Activated CD4-positive, alpha-beta T cell treated with anti-CD3 and anti-CD28 coated beads, Interleukin-10, Interleukin-2, amounts not matched to agents 100 ng/mL and 50 ng/mL, durations not matched to agents 16 hours and 8 hours (primary cell): Measurements from ENCODE around the gene ASB10.

Source experiments
- DNase-seq: peaks from one replicate; pipeline ENCODE4 v3.0.0-alpha.2; 2020

The ASB10 gene

DNA sequence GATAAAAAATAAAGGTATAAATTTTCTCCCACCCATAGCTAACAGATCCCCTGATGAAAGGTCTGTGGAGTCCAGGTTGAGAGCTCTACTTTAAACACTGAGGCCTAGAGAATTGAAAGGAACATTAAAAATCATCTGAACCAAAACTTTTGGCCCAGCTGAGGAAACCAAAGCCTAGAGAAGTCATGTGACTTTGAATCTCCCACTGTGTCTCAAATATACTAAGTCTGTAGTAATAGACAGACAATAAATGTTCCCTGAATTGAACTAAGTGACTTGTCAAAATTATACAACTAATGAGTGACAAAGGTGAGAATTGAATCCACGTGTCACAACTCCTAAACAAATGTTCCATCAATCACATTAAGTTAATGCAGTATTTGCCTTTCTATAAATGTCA, 25.3 kb downstream of the ASB10 start:
- DNase-seq = no peak

DNA sequence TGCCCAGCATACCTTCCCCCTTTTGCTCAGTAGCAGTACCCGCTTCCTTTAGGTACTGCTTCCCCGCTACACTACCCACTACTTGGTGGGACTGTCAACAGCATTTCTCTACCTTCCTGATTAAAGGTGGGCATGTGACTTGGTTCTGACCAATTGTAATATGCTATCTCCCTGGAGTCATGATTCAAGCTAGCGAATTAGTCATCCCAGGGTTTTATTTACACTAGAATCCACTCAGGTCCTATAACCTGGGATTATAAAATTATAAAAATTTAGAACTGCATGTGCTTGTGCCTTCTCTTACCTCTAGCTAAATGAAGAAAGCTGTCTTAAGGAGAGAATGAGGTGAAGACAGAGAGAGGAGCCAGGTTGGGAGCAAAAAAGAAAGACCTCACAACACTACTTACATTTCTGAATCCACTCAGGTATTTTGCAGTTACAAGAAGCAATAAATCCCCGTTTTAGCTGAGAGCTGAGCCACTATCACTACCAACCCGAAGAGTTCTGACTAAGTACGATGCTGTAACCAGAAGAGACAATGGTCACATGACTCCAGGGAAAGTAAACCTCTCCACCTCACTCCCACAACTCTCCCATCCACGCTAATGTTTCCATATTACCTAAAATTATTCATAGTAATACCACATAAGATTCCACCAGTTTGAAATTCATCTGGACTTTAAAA, 29.3 kb downstream of the ASB10 start:
- DNase-seq = no peak

DNA sequence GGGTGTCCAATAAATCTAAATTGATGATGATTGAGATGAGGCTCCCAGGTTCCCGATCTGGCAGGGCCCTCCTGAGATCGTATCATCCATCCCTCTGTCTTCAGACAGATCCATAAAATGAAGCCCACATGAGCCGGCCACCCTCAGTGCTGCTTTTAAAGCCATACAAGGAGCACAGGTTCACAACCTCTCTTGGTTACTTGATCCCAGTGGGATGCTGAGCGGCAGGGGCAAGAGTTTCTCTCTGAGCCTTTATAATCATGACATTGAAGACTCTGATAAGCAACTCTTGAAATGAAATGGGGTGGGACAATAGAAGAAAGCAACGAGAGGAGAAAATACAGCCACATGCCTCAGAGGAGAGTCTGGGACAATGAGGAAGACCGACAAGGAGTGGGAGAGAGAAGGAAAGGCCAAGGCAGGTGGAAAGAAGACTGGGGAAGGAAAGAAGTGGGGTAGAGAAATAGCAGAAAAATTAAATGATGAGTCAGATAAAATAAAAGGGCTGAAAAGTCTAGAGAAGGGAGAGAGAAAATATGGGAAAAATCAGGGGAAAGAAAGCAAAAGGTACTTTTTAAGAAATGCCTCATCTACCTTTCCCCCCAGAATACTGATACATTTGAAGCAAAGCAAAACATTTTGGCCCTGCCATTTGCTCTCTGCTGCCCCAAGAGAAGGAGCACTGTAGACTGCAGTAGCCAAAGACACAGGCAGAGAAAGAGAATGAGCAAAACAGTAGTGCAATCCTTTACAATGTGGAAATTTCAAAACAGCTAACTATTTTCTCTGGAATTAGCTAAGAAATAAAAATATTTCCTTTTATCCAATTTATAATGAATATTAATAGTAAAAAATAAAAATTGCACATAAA, 34.2 kb downstream of the ASB10 start:
- no peak for DNase-seq

DNA sequence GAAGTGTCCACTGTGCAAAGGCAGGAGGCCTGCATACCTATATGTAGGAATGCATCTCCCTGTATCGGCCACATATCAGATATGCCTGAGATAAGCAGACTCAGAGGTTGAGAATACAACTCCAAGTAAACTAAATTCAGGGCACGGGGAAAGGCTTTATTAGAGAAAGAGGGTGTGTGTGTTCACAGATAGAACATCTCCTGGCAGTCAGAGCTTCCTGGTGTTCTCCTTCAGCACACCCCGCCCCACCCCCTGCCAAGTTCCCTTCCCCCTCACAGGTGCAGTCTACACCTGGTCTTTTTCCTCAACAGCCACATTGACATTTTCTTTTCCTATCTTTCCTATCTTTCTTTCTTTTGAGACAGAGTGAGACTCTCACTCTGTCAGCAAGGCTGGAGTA, 36.7 kb downstream of the ASB10 start:
- no peak for DNase-seq

DNA sequence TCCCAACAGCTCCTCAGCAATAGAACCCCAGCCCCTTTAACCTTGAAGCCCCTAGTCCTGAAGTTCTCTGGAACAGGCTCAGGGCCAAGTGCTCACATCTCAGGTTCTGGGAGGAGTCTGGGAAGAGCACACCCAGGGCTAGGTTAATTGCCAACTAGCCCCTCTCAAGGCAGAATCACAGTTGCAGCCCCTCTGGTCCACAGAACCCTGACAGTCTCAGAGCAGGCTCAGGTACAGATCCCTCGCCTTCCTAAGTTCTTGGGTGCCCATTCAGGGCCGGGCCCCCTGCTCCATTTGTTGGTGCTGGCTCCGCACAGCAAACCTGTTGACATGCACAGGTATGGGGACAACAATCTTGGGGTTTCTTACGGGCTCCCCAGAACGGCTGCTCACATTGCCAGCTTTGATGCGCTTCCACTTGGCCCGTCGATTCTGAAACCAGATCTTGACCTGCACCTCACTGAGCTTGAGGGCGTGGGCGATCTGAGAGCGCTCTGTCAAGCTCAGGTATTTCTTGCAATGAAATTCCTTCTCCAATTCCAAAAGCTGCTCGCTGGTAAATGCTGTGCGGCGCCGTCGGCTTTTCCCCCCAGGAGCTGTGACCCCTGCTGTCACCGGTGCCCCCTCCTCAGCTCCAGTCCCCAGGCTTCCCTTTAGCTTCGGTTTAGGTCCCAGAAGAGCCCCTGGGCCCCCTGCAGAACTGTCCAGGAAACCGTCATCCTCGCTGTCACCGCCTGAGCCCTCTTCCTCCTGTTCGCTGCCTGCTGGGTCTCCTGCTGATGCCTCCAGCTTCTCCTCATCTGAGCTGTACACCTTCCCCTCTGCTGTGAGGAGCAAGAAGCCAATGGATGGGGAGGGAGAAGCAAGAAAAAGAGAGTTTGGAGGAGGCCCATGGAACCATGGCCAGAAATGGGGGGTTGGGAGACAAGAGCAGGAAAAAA, 38.5 kb downstream of the ASB10 start:
- no peak for DNase-seq

DNA sequence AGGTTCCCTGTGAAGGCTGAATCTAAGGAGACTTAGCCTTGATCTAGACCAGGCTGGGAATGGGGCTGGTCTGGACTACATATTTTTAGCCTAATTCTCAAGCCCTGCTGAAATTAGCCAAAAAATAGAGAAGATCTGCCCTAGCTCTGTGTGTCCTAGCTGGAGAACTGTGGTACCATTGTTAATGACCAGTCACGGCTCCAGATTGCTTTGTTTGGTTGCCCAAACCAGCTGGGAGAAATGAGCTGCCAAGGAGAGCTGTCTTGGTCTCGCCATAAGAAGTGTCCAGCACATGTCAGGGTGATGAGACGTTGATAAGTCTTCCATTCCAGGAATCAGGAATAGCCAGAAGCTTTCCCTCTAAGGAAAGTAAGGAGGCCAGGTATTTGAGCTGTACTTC, 40.3 kb downstream of the ASB10 start:
- DNase-seq = no peak

DNA sequence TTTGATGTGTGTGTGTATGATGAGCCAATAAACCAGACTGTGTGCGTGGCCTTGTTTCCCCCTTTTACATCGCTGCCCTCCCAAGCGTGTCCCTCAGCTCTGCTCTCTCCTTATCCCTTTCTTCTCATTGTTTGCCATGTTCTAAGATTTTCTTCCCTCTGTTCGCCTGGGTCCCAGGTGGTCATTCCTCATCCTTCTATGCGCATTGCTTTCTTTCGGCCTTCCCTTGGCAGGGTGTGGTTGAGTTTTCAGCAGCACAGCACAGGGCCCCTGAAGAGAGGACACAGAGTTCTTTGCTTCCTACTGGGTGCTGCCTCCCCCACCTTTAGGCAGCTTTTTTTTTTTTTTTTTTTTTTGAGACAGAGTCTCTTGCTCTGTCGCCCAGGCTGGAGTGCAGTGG, 42.7 kb downstream of the ASB10 start:
- no peak for DNase-seq

DNA sequence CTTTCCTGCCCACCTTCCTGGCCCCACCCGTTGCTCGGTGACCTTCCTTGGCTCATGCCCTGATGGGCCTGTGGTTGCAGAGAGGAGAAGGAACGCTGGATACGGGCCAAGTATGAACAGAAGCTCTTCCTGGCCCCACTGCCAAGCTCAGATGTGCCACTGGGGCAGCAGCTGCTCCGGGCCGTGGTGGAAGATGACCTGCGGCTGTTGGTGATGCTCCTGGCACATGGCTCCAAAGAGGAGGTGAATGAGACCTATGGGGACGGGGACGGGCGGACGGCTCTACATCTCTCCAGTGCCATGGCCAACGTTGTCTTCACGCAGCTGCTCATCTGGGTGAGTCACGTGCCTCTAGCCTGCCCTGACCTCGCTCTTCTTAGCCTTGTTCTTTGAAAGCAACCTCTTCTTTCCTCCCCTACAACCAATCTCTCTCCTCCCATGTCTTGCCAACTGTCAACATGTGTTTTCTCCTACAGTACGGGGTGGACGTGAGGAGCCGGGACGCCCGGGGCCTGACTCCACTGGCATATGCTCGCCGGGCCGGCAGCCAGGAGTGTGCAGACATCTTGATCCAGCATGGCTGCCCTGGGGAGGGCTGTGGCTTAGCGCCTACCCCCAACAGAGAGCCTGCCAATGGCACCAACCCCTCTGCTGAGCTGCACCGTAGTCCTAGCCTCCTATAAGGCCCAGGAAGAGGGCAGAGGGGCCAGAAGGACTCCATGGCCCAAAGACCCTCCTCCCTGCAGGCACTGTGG, 43.6 kb downstream of the ASB10 start:
- no peak for DNase-seq

DNA sequence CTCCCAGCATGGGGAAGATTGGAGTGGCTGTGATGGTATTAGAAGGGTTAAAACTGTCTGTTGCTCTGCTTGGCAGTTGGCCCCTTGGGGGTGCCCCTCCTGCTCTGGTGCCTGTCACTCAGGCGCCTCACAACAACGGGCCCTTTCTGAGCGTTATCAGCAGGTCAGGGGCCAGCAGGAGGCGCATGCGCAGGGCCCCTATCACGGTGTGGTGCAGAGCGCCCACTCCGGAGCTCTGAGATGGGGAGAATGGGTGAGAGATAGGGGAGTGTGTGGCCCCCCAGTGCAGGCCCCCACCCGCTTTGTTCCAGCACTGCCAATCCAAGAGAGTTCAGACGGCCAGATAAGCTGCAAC, 44.4 kb downstream of the ASB10 start:
- DNase-seq = no peak

DNA sequence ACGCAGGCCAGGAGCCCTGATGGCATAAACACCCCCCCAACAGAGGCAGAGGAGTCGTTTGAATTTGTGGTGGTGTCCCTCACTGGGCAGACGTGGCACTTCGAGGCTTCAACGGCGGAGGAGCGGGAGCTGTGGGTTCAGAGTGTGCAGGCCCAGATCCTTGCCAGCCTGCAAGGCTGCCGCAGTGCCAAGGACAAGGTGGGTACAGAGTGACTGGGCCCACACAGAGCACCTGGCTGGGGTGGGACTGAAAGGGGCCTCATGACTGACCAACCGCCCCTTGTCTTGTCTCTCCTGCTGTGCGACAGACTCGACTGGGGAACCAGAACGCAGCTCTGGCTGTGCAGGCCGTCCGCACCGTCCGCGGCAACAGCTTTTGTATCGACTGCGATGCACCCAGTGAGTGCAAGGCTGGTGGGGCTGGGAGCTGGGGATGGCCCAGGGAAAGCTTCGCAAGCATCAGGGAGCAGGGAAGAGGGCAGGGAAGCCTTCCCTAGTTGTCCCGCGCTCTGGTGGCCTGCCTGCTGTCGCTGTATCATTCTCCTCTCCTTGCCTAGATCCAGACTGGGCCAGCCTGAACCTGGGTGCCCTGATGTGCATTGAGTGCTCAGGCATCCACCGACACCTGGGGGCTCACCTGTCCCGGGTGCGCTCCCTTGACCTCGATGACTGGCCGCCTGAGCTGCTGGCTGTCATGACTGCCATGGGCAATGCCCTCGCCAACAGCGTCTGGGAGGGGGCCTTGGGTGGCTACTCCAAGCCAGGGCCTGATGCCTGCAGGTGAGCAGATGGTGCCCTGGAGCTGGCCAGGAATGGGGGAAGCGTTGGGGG, 45.0 kb downstream of the ASB10 start:
- DNase-seq = no peak

DNA sequence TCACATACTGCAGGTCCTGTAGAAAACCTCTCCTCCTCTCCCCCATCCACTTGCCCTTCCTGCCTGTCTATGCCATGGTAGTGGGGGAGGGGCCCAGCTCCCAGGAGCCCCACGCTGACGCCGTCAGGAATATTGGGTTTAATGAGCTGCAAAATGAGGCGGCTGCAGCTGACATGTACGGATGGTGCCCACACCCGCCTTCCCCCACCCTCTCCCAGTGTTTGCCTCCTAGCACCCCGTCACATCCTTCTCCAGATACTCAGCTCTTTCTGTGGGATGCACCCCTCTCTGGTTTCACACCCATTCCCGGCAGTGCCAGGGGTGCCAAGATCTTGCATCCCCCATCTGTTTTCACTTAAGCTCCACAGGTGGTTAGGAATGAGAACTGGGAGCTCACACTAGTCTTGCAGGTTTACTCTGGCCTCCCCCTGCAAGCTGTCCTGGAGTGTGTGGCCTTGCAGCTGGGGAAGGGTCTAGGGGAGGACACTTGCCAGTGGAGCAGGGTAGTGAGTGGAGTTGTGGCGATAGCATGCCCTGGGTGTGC, 45.7 kb downstream of the ASB10 start:
- no peak for DNase-seq

DNA sequence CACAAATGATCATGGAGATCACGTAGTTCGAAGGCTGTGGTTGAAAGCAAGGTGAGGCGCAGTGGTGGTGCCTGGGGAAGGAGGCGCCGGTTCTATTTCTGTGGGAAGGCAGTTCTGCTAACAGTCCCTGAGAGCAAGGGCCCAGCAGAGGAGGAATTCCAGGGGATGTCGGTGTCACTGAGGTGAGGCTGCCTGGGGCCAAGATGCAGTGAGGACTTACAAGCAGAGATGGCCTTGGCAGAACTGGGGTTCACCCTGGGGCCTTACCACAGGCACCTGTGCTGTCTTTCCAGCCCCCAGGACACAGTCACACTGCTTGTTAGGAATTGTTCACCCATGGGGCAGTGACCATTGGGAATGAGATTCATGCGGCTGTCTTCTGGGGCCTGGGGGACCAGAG, 46.2 kb downstream of the ASB10 start:
- DNase-seq = no peak

DNA sequence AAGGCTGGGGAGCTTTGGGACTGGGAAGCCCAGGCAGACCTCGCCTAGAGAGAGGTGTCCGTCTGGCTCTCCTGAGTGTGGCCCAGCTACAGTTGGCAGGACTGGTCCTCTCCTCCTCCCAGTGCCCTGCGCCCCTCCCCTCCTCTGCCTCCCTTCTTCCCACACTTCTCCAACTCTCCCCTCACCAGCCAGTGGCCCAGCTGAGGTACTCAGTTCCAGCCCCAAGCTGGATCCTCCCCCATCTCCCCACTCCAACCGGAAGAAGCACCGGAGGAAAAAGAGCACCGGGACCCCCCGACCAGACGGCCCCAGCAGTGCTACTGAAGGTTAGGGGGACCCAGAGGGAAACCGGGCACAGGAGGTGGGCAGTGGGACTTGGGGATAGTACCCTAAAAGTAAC, 47.3 kb downstream of the ASB10 start:
- DNase-seq = no peak

DNA sequence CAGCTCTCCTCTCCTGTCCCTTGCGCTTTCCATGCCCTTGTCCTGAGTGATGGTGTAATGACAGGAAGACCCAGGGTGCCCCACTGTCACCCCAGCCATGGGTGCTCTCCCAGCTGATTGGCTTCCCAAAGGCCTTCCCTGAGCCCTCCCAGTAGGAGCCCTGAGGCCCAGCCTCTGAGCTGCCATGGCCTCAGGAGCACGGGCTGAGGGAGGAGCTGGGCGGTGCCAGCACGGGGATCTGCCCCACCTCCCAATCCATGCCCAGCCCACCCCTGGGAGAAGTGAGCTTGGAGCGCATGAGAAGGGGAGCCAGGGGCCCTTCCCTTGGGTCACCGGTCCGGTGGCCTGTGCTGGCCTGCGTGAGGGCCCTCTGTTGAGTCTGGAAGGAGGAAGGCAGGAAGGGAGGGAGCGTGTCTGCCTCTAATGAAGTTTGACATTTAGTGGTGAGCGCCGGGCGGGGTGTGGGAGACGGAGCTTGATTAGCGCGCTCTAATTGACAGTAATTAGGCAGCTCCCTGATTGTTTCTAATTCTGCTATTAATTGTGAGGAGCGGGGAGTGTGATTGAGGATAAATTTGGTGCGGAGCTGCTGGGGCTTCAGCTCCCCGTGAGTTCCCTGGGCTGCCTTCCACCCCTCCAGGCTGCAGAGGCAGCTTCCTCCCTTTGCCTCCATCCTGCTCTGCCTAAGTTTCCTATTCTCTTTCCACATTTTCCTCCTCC, 47.8 kb downstream of the ASB10 start:
- no peak for DNase-seq

DNA sequence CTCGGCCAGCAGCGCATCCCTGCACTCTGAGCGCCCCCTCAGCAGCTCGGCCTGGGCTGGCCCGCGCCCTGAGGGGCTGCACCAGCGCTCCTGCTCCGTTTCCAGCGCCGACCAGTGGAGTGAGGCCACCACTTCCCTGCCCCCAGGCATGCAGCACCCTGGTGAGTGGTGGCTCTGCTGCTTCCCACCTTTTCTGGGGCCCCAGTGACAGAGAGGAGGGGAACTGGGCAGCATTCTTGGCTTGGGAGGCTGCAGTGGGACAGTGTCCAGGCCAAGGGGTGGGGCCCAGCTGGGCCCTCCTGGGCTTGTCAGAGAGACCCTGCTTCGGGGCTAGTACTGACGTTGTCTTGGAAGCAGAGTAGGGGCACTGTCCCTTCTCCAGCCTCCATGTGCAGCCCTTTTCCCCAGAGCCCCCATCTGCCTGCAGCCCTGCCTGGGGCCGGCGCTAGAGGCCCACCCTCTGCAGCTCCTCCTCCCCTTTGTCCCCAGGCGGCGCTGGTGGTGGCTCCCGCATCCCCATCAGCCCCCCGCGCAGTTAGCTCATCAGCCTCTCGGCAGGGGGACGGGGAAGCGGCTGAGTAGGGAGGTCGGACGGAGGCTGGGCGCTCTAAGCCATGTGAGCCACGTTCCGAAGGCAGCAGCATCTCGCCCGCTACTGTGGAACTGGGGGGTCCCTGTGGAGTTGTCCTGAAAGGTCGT, 48.7 kb downstream of the ASB10 start:
- no peak for DNase-seq

DNA sequence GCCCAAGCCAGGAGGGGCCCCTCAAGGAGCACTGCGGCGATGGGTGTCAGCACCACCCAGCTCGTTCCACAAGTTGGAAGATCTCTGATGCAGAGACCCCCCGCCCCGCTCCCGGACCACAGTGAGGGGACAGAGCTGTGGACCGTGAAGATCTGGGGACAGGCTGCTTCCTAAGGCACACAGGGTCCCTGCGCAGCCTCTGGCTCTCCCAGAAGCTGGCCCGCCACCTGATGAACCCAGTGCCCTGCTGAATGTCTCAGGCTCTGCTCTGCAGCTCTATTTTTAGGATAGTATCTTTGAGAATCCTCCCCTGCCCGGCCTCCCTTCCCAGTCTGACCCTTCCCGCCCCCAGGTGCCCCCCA, 49.3 kb downstream of the ASB10 start:
- DNase-seq = no peak

DNA sequence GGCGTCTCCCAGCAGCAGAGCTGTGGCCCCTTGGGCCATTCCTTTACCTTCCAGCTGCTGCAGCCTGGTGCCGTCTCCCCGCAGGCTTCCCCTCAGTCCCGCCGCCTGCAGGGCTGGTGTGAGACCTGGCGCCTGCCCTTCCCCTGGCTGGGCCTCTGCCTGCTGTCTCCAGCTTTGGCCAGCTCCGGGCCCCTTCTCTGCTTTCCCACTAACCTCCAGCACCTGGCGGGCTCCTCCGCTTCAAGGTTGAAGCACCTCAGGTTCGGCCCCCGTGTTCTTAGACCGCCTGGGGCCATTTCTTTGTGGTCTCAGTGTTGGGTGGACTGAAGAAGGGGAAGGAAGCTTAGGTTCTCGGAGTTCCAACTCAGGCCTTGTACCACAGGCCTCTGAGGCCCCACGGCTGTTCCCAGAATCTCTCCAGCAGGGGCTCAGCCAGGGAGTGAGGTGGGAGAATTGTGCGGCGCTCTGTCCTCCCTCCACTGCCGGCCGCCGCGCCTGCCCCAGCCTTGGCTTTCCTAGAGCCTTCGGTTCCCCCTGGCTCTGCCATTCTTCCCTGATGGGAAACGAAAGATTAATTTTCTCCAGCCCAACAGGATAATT, 49.9 kb downstream of the ASB10 start:
- no peak for DNase-seq

DNA sequence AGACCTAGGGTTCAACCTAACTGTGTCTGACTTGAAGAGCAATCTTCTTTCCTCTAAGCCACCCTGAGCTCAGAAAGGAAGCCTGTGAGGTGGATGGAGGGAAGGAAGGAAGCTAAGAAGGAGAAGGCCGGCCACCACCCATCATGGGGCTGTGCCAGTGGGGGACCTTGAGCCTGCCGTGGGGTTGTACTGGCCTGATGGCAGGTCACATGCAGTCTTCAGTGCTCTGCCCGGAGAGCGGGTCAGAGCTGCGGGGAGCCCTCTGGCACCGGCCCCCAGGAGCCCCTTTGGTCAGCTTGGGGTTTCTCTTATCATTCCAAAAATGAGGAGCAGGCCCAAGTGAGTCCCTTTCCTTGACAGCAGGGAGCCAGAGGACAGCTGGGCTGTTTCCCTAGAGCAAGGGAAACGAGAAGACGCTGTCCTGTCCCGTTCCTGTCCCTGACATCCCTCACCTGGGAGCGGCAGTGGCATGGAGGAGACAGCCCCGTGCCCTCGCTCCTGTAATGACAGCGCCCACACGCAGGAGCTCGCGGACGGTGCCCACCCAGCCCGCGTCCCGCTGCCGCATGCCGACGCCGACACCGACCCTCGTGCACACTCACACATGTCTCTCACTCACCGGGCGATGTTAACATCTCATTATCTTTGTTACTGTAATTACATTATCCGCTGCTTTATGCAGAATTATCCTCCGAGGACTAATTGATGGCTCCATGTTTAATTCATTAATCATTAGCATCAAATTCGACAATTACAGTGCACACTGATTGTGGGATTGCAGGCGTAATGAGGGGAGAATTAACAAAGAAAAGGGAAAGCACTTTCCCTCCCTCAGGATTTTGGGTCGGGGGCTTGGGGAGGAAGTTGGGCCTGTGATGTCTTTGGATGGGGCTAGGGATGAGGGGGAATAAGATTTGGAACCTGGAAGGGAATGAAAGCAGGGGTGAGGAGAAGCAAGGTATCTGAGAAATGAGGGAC, 50.9 kb downstream of the ASB10 start:
- DNase-seq = no peak

DNA sequence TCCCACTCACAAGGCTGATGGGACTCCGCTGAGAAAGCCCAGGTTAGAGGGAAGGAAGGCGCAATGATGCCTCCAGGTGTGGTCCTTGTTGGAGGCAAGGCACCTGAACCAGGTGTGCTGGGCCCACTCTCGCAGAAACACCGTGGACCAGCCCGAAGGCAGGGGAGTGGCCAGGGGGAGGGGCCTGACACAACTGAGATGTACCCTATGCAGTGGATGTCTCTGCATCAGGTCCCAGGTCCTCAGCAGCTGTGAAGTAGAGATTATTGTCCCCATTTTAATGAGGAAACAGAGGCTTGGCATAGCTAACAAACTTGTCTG, 51.6 kb downstream of the ASB10 start:
- DNase-seq = no peak
